CD4-positive, alpha-beta T cell treated with Interleukin-10 for 1 hour (primary cell): Measurements from ENCODE around the gene ADORA1.

ENCODE experiments used
- DNase-seq: peaks from one replicate; pipeline ENCODE4 v3.0.0-alpha.2; 2020

Gene ADORA1

GRCh38 chr1:203143641-203144040 is 16.1 kb downstream of the ADORA1 start:
- DNase-seq, result no peak

GRCh38 chr1:203144661-203145060 is 17.1 kb downstream of the ADORA1 start:
- DNase-seq, result no peak

DNA sequence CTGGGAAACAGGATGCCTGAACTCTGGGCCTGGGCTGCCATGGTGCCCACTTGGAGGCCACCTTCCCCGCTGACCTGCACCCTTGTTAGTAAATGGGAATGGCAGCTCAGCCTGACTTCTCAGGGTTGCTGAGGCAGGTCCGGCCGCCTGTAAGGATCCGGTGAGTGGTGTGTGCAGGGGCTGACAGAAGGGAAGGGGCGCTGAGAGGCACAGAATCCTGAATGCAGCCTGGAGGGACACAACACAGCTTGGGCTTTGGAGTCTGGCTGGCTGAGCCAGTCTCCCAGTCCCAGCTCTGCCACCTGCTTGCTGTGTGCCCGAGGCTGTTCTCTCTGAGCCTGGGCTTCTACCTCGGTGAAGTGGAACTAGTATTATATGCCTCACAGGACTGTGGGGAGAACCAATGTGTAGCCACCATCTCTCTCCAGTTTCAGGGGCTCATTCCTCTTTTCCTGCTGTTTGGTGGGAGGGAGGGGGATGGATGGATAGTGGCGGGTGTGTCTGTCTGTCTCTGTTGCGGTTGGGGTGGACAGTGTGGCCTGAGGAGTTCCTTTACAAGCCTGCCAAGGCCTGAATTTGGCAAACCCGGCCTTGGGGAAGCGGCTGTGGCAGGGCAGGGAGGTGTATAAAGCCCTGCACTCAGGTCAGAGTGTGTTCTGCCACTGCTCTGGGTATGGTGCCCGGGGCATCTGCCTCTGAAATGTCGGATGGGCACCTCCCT is 18.0 kb downstream of the ADORA1 start:
- no peak for DNase-seq

DNA sequence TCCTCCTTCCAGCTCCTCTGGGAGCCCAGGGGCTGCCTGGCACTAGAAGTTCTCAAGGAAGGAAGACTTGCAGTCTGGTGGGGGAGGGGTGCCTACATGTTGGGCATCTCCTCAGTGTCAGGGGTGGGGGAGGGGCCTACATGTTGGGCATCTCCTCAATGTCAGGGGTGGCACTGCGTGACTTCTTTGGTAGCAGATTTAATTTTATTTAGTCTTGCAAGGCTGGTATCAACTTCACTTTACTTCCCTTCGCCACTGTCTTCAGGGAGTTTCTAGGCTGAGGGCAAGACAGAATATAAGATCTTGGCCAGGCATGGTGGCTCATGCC is 18.5 kb downstream of the ADORA1 start:
- no peak for DNase-seq

- no peak for DNase-seq
Measured at GRCh38 chr1:203146537-203146936, 19.0 kb downstream of the ADORA1 start.

DNA sequence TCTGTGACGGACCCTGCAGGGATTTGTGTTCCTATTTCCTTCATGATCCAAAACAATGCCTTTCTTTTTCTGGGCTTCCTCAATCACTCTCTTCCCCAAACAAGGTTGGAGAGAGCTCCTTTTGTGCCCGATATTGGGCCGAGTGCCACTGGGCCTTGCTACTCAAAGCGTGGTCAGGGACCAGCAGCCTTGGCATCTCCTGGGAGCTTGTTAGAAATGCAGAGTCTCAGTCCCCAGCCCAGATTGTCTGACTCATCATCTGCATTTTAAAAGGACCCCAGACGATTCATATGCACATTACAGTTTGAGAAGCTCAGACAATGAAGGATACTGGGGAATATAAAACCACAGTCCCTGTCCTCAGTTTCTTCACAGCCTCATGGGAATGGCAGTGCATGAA is 19.9 kb downstream of the ADORA1 start:
- no peak for DNase-seq

DNA sequence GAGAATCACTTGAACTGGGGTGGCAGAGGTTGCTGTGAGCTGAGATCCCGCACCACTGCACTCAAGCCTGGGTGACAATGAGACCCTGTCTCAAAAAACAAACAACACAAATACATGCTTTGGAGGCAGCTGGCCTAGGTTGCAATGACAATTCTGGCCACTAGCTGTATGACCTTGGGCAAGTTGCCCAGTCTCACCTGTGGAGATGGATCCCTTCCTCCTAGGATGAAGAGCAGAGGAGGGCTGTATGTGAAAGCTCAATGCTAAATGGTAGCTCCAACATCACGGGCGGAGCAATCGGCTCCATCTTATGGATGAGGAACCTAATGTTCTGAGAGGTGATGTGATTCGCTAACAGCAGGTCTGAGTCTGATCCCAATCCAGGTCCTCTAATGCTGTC is 20.6 kb downstream of the ADORA1 start:
- no peak for DNase-seq

DNA sequence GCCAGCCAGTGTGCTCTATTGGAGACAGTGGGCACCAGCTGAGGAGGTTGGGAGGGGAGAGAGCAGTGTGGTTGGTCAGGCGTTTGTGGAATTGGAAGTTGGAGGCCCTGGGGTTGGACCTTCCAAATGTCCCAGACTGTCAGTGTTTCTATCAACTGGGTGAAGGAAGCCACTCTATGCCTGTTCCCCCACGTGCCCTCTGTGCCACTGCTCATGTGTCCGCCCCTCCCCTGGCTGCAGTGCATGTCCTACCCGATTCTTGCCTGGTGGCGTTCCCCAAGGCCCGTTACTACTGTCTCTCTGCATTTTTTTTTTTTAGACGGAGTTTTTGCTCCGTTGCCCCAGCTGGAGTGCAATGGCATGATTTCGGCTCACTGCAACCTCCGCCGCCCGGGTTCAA is 21.1 kb downstream of the ADORA1 start:
- no peak for DNase-seq

DNA sequence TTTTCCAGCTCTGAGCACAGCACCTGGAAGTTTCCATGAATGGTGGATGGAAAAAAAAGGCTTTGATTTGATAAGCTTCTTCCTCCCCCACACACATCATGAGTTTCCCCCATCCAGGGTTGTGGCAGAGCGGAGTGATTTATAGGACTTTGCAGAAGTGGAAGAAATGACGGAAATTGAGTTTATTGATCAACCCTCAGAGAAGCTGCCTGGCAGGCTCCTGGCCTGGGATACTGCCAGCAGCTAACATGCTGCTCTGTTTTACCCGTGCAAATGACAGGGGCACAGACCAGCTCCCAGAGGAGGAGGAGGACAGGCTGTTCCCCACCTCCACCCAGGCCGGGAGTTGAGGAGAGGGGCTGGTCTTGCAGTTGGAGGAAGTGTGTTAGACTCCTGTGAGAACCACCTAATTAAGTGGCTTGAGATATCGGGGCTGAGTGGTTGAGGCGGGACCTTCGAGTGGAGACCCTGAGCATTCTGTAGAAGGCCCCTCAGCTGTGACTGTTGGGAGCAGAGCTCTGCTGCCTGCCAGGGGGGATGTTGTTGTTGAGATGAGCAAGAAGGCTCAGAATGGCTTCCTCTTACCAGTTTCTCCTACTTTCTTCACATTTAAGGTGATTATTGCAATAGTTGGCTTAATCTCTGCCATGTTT is 21.8 kb downstream of the ADORA1 start:
- no peak for DNase-seq

- no peak for DNase-seq
Measured at GRCh38 chr1:203150511-203151297, 23.2 kb downstream of the ADORA1 start.

DNA sequence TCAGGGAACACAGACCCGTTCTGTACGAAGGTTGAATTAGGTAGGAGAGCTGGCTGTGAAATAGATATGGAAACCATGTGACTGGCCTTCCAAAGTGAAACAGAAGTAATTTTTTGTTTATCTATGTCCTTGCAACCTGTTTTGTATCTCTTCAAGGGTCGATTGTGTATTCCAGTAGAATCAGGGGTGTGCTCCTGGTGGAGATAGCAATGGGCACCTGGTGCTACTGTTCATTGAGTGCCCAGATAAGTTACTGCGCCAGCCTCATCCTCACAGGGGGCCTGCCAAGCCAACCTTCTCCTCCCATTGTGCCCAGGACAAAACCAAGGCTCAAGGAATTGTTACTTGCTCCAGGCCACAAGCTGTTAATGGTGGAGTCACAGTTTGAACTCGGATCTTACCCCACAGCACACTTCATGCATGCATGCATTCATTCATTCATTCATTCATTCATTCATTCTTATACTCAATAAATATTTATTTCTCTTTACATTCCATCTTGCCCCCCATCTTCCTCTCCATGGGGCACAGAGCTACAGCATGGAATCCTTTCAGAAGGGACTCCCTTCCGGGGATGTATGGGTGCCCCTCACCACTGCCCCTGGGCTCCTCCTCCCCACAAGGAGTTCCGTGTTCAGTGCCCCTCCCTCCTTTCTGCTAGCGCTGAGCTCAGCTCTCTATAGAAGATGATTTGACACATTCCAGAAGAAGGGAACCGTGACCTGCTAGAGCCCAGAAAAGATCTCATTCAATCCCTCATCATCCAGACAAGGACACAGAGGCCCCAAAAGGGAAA is 24.0 kb downstream of the ADORA1 start:
- no peak for DNase-seq

- DNase-seq, result no peak
Measured at GRCh38 chr1:203152158-203153034, 24.9 kb downstream of the ADORA1 start.

- no peak for DNase-seq
Measured at GRCh38 chr1:203153051-203153988, 25.8 kb downstream of the ADORA1 start.

DNA sequence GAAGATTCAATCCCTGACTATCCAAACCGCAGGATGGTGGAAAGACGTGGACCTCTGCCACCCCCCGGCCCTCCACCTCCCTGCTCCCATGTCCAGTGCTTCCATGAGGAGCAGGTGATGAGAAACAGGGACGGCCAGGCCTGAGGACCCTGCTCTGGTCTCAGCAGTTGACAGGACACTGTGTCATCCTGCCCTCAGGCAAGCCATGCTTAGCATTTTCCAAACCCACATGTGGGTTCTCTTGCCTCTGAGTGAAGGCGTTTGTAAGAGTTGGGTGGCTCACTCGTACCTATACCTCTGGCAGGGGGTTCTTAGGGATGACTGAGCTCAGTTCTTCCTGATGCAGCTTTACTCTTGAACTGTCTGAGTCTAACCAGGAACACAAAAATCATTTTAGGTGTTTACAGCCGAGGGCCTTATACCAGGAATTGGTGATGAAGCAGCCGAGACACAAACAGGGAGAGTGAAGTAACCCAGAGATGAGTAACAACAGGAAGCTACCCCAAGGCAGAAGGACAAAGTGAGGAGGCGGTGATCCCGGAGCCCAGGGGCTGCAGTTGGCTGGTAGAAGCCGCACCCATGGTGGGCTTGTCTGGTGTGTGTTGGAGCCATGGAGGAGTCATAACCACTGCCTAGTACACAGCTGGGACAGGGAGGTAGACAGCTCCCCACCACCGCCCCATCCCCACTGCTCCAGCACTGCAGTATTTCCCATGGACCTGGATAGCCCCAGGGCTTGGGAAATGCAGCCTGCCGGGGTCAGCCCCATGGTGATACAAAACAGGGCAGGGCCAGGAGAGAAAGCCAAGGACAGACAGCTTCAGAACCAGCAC is 26.7 kb downstream of the ADORA1 start:
- DNase-seq, result no peak

GRCh38 chr1:203156280-203156679 is 28.8 kb downstream of the ADORA1 start:
- DNase-seq, result no peak

DNA sequence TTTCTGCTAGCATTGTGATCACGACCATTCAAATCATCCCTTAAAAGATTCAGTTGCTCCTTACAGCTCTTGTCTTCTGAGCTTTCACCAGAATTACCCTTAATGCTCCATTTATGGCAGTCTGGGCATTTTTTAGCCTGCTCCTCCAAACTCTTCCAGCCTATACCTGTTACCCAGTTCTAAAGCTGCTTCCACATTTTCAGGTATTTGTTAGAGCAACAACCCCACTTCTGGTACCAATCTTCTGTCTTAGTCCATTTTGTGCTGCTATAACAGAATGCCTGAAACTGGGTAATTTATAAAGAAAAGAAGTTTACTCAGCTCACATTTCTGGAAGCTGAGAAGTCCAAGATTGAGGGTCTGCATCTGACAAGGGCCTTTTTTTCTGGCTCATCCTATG is 30.9 kb downstream of the ADORA1 start:
- no peak for DNase-seq

GRCh38 chr1:203158960-203159665 is 31.6 kb downstream of the ADORA1 start:
- DNase-seq, result no peak

DNA sequence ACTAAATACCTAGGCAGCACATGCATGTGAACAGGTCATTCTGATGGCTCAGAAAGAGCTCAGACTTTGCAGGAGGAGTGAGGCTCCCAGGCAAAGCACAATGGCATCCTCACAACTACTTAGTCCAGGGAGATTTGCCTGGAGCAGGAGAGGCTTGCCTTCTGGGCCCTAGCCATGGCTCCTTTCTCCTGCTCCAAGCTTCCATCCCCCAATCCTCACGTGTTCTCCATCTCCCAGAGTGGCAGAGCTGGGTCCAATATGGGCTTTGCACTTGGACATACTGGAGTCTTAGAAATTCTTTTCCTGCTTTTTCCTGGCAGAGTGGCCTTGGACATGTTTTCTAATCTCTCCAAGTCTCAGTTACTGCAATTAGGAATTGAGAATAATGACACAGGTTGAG is 32.3 kb downstream of the ADORA1 start:
- DNase-seq, result no peak

GRCh38 chr1:203161175-203161574 is 33.6 kb downstream of the ADORA1 start:
- no peak for DNase-seq

- no peak for DNase-seq
Measured at GRCh38 chr1:203161703-203162102, 34.2 kb downstream of the ADORA1 start.
